ENCODE measurements around the gene GMFB.
"Not testable (repeated sequence)": the region's sequence is repeated elsewhere in the genome, so short reads cannot be mapped to it uniquely, and the experiment has no call there.

The GMFB gene

DNA sequence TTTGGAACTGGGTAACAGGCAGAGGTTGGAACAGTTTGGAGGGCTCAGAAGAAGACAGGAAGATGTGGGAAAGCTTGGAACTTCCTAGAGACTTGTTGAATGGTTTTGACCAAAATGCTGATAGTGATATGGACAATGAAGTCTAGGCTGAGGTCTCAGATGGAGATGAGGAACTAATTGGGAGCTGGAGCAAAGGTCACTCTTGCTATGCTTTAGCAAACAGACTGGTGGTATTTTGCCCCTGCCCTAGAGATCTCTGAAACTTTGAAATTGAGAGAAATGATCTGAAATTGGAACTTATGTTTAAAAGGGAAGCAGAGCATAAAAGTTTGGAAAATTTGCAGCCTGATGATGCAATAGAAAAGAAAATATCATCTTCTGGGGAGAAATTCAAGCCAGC, 30.2 kb downstream of the GMFB start:
- H3K4me3 Mint-ChIP-seq, H3K4me1 Mint-ChIP-seq, H3K27me3 Mint-ChIP-seq, DNase-seq, H3K9me3 Mint-ChIP-seq, H3K36me3 Mint-ChIP-seq, H3K27ac Mint-ChIP-seq, CTCF ChIA-PET: not testable (repeated sequence)

- no peaks in the 10 kb centered on the region for H3K4me1 Mint-ChIP-seq
These were observed 31.2 kb downstream of the GMFB start for GRCh38 chr14:54457609-54457996.

DNA sequence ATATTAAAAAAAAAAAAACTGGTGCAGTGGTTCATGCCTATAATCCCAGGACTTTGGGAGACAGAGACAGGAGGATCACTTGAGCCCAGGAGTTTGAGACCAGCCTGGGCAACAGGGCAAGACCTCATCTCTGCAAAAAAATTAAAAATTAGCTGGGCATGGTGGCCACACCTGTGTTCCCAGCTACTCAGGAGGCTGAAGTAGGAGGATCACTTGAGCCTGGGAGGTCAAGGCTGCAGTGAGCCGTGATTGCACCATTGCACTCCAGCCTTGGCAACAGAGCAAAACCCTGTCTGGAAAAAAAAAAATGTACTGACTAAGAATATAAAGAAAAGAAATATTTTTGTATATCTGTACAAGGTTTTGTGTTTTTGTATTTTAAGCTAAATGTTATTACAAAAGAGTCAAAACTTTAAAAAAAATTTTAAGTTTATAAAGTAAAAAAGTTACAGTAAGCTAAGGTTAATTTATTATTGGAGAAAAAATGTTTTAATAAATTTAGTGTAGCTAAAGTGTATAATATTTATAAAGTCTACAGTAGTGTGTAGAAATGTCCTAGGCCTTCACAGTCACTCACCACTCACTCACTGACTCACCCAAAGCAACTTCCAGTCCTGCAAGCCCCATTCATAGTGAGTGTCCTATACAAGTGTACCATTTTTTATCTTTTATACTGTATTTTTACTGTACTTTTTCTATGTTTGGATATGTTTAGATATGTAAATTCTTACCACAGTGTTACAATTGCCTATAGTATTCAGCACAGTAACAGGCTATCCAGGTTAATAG, 31.8 kb downstream of the GMFB start:
- not testable (repeated sequence) for H3K36me3 Mint-ChIP-seq, DNase-seq, H3K27ac Mint-ChIP-seq, H3K4me3 Mint-ChIP-seq, H3K27me3 Mint-ChIP-seq, H3K9me3 Mint-ChIP-seq, H3K4me1 Mint-ChIP-seq
- CTCF ChIA-PET: interaction anchor here (0.5 to 1.0 kb wide), 3 partner anchors 10 to 62 kb away, joined by 3 read pairs; no protein-coding TSS in a partner anchor

More at GRCh38 chr14:54457609-54457996, 31.2 kb downstream of the GMFB start:
- no peak for DNase-seq
- peaks cover 9% of the 10 kb centered on the region for H3K9me3 Mint-ChIP-seq
- CTCF ChIA-PET: interaction anchor here (0.7 kb wide), 1 partner anchor 61 kb away, joined by 3 read pairs; no protein-coding TSS in a partner anchor
- H3K36me3 Mint-ChIP-seq: no peaks in the 10 kb centered on the region
- H3K27ac Mint-ChIP-seq: no peak overlapping the region
- no peak overlapping the region for H3K4me3 Mint-ChIP-seq
- no peaks in the 10 kb centered on the region for H3K27me3 Mint-ChIP-seq

GRCh38 chr14:54455363-54455762, 33.4 kb downstream of the GMFB start:
- peaks cover 9% of the 10 kb centered on the region for H3K9me3 Mint-ChIP-seq
- H3K27ac Mint-ChIP-seq: no peak overlapping the region
- CTCF ChIA-PET: interaction anchor here (1.3 kb wide), 1 partner anchor 12 kb away, joined by 3 read pairs; no protein-coding TSS in a partner anchor

DNA sequence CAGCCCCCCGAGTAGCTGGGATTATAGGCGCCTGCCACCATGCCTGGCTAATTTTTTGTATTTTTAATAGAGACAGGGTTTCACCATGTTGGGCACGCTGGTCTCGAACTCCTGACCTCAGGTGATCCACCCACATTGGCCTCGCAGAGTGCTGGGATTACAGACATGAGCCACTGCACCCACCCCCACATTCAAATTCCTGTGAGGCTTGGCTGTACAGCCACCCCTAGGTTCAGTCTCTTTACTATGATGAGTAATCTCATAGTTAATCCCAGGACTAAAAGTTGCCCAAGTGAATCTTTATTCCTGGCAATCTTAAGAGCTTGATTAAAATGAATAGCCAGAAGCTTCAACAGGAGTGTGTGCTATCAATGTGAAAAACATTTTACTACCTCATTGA, 34.8 kb downstream of the GMFB start:
- H3K4me1 Mint-ChIP-seq, H3K9me3 Mint-ChIP-seq, H3K4me3 Mint-ChIP-seq, DNase-seq, H3K36me3 Mint-ChIP-seq, H3K27me3 Mint-ChIP-seq, CTCF ChIA-PET, H3K27ac Mint-ChIP-seq: not testable (repeated sequence)

More at GRCh38 chr14:54455363-54455762, 33.4 kb downstream of the GMFB start:
- H3K36me3 Mint-ChIP-seq: no peaks in the 10 kb centered on the region
- H3K4me1 Mint-ChIP-seq: no peaks in the 10 kb centered on the region
- no peaks in the 10 kb centered on the region for H3K27me3 Mint-ChIP-seq
- H3K4me3 Mint-ChIP-seq: no peak overlapping the region
- DNase-seq: no peak

- H3K9me3 Mint-ChIP-seq: no peaks in the 10 kb centered on the region
- no peak overlapping the region for H3K27ac Mint-ChIP-seq
- DNase-seq: no peak
- no peak overlapping the region for H3K4me3 Mint-ChIP-seq
- peaks cover 7% of the 10 kb centered on the region for H3K27me3 Mint-ChIP-seq
- H3K4me1 Mint-ChIP-seq: no peaks in the 10 kb centered on the region
- CTCF ChIA-PET: no interaction called here
- H3K36me3 Mint-ChIP-seq: no peaks in the 10 kb centered on the region
These were observed 35.5 kb downstream of the GMFB start for GRCh38 chr14:54453252-54453651.

- H3K27ac Mint-ChIP-seq: no peak overlapping the region
- H3K27me3 Mint-ChIP-seq: peaks cover 9% of the 10 kb centered on the region
- H3K9me3 Mint-ChIP-seq: no peaks in the 10 kb centered on the region
- DNase-seq: no peak
- no peaks in the 10 kb centered on the region for H3K36me3 Mint-ChIP-seq
- CTCF ChIA-PET: no interaction called here
- no peaks in the 10 kb centered on the region for H3K4me1 Mint-ChIP-seq
- H3K4me3 Mint-ChIP-seq: no peak overlapping the region
These were observed 36.8 kb downstream of the GMFB start for GRCh38 chr14:54451961-54452360.

- H3K27ac Mint-ChIP-seq: no peak overlapping the region
- H3K9me3 Mint-ChIP-seq: no peaks in the 10 kb centered on the region
- no peaks in the 10 kb centered on the region for H3K4me1 Mint-ChIP-seq
- DNase-seq: no peak
- H3K27me3 Mint-ChIP-seq: peaks cover 17% of the 10 kb centered on the region
- H3K4me3 Mint-ChIP-seq: no peak overlapping the region
- no peaks in the 10 kb centered on the region for H3K36me3 Mint-ChIP-seq
- CTCF ChIA-PET: no interaction called here
These were observed 37.6 kb downstream of the GMFB start for GRCh38 chr14:54451121-54451601.

GRCh38 chr14:54450535-54450934, 38.2 kb downstream of the GMFB start:
- Mint-ChIP-seq H3K27ac (no peak overlapping the region), H3K4me3 (no peak overlapping the region), H3K36me3 (no peaks in the 10 kb centered on the region), H3K27me3 (peaks cover 20% of the 10 kb centered on the region), H3K4me1 (no peaks in the 10 kb centered on the region), H3K9me3 (no peaks in the 10 kb centered on the region)
- DNase-seq: no peak
- CTCF ChIA-PET: no interaction called here

DNA sequence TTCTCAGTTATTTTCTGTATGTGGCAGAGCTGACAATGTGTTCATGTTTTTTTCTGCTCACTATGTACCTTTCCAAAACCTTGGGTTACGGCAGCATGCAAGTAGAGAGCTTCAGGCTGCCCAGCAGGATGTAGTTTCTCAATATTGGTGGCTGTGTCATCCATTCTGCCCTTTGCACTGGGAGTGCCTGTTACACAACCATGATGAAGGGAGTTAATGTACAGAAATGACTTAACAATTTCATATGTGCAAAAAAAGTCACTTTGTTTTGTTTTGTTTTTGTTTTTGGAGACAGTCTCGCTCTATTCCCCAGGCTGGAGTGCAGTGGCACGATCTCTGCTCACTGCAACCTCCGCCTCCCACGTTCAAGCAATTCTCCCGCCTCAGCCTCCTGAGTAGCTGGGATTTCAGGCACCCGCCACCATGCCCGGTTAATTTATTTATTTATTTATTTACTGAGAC, 41.5 kb downstream of the GMFB start:
- no peak for DNase-seq
- no peaks in the 10 kb centered on the region for H3K4me1 Mint-ChIP-seq
- no peak overlapping the region for H3K27ac Mint-ChIP-seq
- H3K4me3 Mint-ChIP-seq: no peak overlapping the region
- H3K27me3 Mint-ChIP-seq: peaks cover 34% of the 10 kb centered on the region
- H3K9me3 Mint-ChIP-seq: no peaks in the 10 kb centered on the region
- CTCF ChIA-PET: no interaction called here
- no peaks in the 10 kb centered on the region for H3K36me3 Mint-ChIP-seq

GRCh38 chr14:54446161-54446693, 42.6 kb downstream of the GMFB start:
- no peaks in the 10 kb centered on the region for H3K36me3 Mint-ChIP-seq
- no peak overlapping the region for H3K4me3 Mint-ChIP-seq
- DNase-seq: no peak
- peaks cover 34% of the 10 kb centered on the region for H3K27me3 Mint-ChIP-seq
- CTCF ChIA-PET: interaction anchor here (0.7 kb wide), 1 partner anchor 10 kb away, joined by 3 read pairs; no protein-coding TSS in a partner anchor
- H3K27ac Mint-ChIP-seq: no peak overlapping the region
- no peaks in the 10 kb centered on the region for H3K9me3 Mint-ChIP-seq
- peaks cover 9% of the 10 kb centered on the region for H3K4me1 Mint-ChIP-seq

DNA sequence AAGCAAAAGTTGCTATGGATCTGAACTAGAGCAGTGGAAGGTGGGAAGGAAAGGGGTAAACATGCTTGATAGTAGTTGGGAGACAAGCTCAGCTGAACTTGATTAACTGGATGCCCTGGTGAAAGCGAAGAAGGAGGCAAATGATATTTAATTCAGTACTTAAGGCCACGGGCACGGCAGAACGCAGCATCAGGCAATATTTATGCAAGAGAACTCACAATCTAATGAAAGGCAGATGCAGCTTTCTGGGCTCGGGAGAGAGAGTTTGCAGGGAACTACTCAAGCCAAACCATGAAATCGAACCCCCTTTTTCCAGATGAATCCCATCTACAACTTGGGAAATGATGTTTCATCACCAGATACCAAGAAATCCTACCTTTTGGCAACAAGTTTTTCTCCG, 44.1 kb downstream of the GMFB start:
- H3K27ac Mint-ChIP-seq: no peak overlapping the region
- CTCF ChIA-PET: no interaction called here
- peaks cover 19% of the 10 kb centered on the region for H3K4me1 Mint-ChIP-seq
- H3K4me3 Mint-ChIP-seq: no peak overlapping the region
- no peak for DNase-seq
- H3K36me3 Mint-ChIP-seq: peaks cover 10% of the 10 kb centered on the region
- H3K9me3 Mint-ChIP-seq: no peaks in the 10 kb centered on the region
- peaks cover 34% of the 10 kb centered on the region for H3K27me3 Mint-ChIP-seq

- CTCF ChIA-PET: no interaction called here
- H3K4me1 Mint-ChIP-seq: peaks cover 24% of the 10 kb centered on the region
These were observed 44.8 kb downstream of the GMFB start for GRCh38 chr14:54443981-54444380.

DNA sequence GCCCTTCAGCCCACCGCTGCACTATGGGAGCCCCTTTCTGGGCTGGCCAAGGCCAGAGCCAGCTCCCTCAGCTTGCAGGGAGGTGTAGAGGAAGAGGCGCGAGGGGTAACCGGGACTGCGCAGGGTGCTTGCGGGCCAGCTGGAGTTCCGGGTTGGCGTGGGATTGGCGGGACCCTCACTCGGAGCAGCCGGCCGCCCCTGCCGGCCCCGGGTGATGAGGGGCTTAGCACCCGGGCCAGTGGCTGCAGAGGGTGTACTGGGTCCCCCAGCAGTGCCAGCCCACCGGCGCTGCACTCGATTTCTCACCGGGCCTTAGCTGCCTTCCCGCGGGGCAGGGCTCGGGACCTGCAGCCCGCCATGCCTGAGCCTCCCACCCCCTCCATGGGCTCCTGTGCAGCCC, 45.8 kb downstream of the GMFB start:
- H3K27ac Mint-ChIP-seq, H3K4me3 Mint-ChIP-seq, DNase-seq, H3K9me3 Mint-ChIP-seq: not testable (repeated sequence)
- Mint-ChIP-seq H3K36me3 (peaks cover 12% of the 10 kb centered on the region), H3K4me1 (peaks cover 32% of the 10 kb centered on the region), H3K27me3 (peaks cover 27% of the 10 kb centered on the region)
- CTCF ChIA-PET: interaction anchor here (1.1 kb wide), 2 partner anchors 13 to 44 kb away, joined by 3 to 4 read pairs; no protein-coding TSS in a partner anchor

More at GRCh38 chr14:54443981-54444380, 44.8 kb downstream of the GMFB start:
- Mint-ChIP-seq H3K4me3 (no peak overlapping the region), H3K9me3 (no peaks in the 10 kb centered on the region), H3K27ac (no peak overlapping the region), H3K36me3 (peaks cover 11% of the 10 kb centered on the region), H3K27me3 (peaks cover 30% of the 10 kb centered on the region)
- no peak for DNase-seq

Data from activated naive CD4-positive, alpha-beta T cell treated with anti-CD3 and anti-CD28 coated beads, Interleukin-2, amount 10 ng/mL, durations not matched to agents 7 days and 5 days (primary cell).